ENCODE data around the gene KCNQ4. TPM values are rescaled to one million over a fixed set of nuclear protein-coding genes. Genes with fewer than 3 reads are reported as not detected.

The KCNQ4 gene
- total RNA-seq, 1 experiment from 2014 or later = 0.81 TPM

GRCh38 chr1:40773748-40774265 lies 9.8 kb upstream of the KCNQ4 start:
- DNase-seq = no peak
- no peak overlapping the region for H3K4me3 ChIP-seq
- H3K4me1 ChIP-seq (replicated peaks; ENCODE audit: insufficient read depth) = no peaks in the 10 kb centered on the region
- no peak overlapping the region for H2AFZ ChIP-seq
- no peaks in the 10 kb centered on the region for H3K9me2 ChIP-seq (ENCODE audit: insufficient read depth)
- H3K4me2 ChIP-seq = no peak overlapping the region
- no TSS peak for BruUV-seq (replicated peaks)
- no peaks in the 10 kb centered on the region for H3K36me3 ChIP-seq (ENCODE audit: low read depth)
- no peaks in the 10 kb centered on the region for H3K79me2 ChIP-seq (ENCODE audit: low read depth)
- H4K20me1 ChIP-seq (ENCODE audit: insufficient read depth) = no peaks in the 10 kb centered on the region
- H3K9me3 ChIP-seq (ENCODE audit: insufficient read depth, low read depth) = no peaks in the 10 kb centered on the region
- ChIA-PET CTCF (interaction anchor here (1.0 to 2.2 kb wide), 6 partner anchors 9 to 181 kb away, joined by 3 to 16 read pairs (median 7); no protein-coding TSS in a partner anchor), POLR2A (ENCODE audit: unreplicated experiment) (no interaction called here)
- no peaks in the 10 kb centered on the region for H3K27me3 ChIP-seq (ENCODE audit: insufficient read depth, low read depth)
- intact Hi-C loops (cut with micrococcal nuclease; ENCODE audit: unreplicated experiment) = loop anchor here (1.0 to 5.0 kb wide), 4 partner anchors 76 to 229 kb away; no protein-coding TSS in a partner anchor
- H3K27ac ChIP-seq = no peak overlapping the region
- TF ChIP-seq CTCF (conservative IDR thresholded peaks at IDR 0.05) = no peak
- TF ChIP-seq EZH2 (IDR thresholded peaks at IDR 0.05; ENCODE audit: low read depth) = no peak
- peaks cover 21% of the 10 kb centered on the region for H3F3A ChIP-seq (ENCODE audit: insufficient read depth, low read depth)

- Histone ChIP-seq H3F3A (ENCODE audit: insufficient read depth, low read depth) (peaks cover 21% of the 10 kb centered on the region), H3K27me3 (ENCODE audit: insufficient read depth, low read depth) (no peaks in the 10 kb centered on the region), H3K4me2 (no peak overlapping the region), H3K36me3 (ENCODE audit: low read depth) (no peaks in the 10 kb centered on the region), H3K9me2 (ENCODE audit: insufficient read depth) (no peaks in the 10 kb centered on the region), H3K4me1 (replicated peaks; ENCODE audit: insufficient read depth) (no peaks in the 10 kb centered on the region), H4K20me1 (ENCODE audit: insufficient read depth) (no peaks in the 10 kb centered on the region), H3K27ac (no peak overlapping the region), H3K9me3 (ENCODE audit: insufficient read depth, low read depth) (no peaks in the 10 kb centered on the region), H3K79me2 (ENCODE audit: low read depth) (no peaks in the 10 kb centered on the region), H2AFZ (no peak overlapping the region), H3K4me3 (no peak overlapping the region)
- BruUV-seq (replicated peaks) = no TSS peak
- CTCF ChIA-PET = interaction anchor here (0.5 to 2.2 kb wide), 9 partner anchors 8 to 182 kb away, joined by 3 to 16 read pairs (median 4); no protein-coding TSS in a partner anchor
- peak; percentile 87 for TF ChIP-seq CTCF (conservative IDR thresholded peaks at IDR 0.05)
- TF ChIP-seq EZH2 (IDR thresholded peaks at IDR 0.05; ENCODE audit: low read depth) = no peak
- intact Hi-C loops (cut with micrococcal nuclease; ENCODE audit: unreplicated experiment) = loop anchor here (1.0 to 5.0 kb wide), 4 partner anchors 76 to 229 kb away; no protein-coding TSS in a partner anchor
- peak; percentile 38 to 68 for DNase-seq
- POLR2A ChIA-PET (ENCODE audit: unreplicated experiment) = interaction anchor here (0.5 to 0.6 kb wide), 3 partner anchors 103 to 703 kb away, joined by 3 to 5 read pairs (median 5); no protein-coding TSS in a partner anchor
These were observed 9.2 kb upstream of the KCNQ4 start for GRCh38 chr1:40774266-40774998.

- POLR2A ChIA-PET (ENCODE audit: unreplicated experiment) = interaction anchor here (0.5 kb wide), 1 partner anchor 268 kb away, joined by 5 read pairs; no protein-coding TSS in a partner anchor
- Histone ChIP-seq H3K79me2 (ENCODE audit: low read depth) (no peaks in the 10 kb centered on the region), H3K4me3 (no peak overlapping the region), H3K27ac (no peak overlapping the region), H3K9me3 (ENCODE audit: insufficient read depth, low read depth) (no peaks in the 10 kb centered on the region), H3K4me2 (no peak overlapping the region), H3K36me3 (ENCODE audit: low read depth) (no peaks in the 10 kb centered on the region), H3K9me2 (ENCODE audit: insufficient read depth) (no peaks in the 10 kb centered on the region), H4K20me1 (ENCODE audit: insufficient read depth) (no peaks in the 10 kb centered on the region), H3F3A (ENCODE audit: insufficient read depth, low read depth) (peaks cover 23% of the 10 kb centered on the region), H3K27me3 (ENCODE audit: insufficient read depth, low read depth) (no peaks in the 10 kb centered on the region), H2AFZ (no peak overlapping the region), H3K4me1 (replicated peaks; ENCODE audit: insufficient read depth) (no peaks in the 10 kb centered on the region)
- DNase-seq = no peak
- TF ChIP-seq CTCF (conservative IDR thresholded peaks at IDR 0.05) (no peak), EZH2 (IDR thresholded peaks at IDR 0.05; ENCODE audit: low read depth) (no peak)
- CTCF ChIA-PET = interaction anchor here (0.5 kb wide), 1 partner anchor 147 kb away, joined by 3 read pairs; no protein-coding TSS in a partner anchor
- BruUV-seq (replicated peaks) = no TSS peak
- intact Hi-C loops (cut with micrococcal nuclease; ENCODE audit: unreplicated experiment) = no loop called here
These were observed 7.1 kb upstream of the KCNQ4 start for GRCh38 chr1:40776236-40777072.

Data from PC-9 (cell line).